Stimulated activated naive CD8-positive, alpha-beta T cell treated with anti-CD3 and anti-CD28 coated beads, Interleukin-15, Interleukin-2, amounts not matched to agents 100 U/mL and 50 U/mL, for 24 hours (primary cell): Measurements from ENCODE around the gene RASA2.

Source experiments
- ATAC-seq: fragments of 150-1000 bp; cut with Tn5 transposase; one replicate; pipeline ENCODE4 v1.10.0; 2021
- DNase-seq: peaks from one replicate; pipeline ENCODE4 v3.0.0; 2021

RASA2 gene

GRCh38 chr3:141646760-141647561 is 160.1 kb downstream of the RASA2 start:
- ATAC-seq (no peak), DNase-seq (no peak)

DNA sequence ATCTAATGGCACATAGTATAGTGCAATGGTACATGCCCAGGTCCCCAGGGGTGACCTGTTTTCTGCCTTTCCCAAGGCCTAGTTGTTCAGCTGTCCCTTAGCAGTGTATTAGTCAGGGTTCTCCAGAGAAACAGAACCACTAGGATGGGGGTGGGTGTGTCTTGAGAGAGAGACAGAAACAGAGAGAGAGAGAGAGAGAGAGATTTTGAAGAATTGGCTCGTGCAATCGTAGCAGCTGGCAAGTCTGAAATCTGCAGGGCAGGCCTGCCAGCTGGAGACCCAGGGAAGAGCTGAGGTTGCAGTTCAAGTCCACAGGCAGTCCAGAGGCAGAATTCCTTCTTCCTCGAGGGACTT is 160.7 kb downstream of the RASA2 start:
- no peak for DNase-seq
- no peak for ATAC-seq

GRCh38 chr3:141648055-141648910 is 161.5 kb downstream of the RASA2 start:
- no peak for ATAC-seq
- DNase-seq = no peak

GRCh38 chr3:141649871-141650270 is 163.0 kb downstream of the RASA2 start:
- DNase-seq (no peak), ATAC-seq (no peak)

- DNase-seq = no peak
Observed at GRCh38 chr3:141650783-141651182, 164.0 kb downstream of the RASA2 start.

GRCh38 chr3:141651409-141651808 is 164.6 kb downstream of the RASA2 start:
- ATAC-seq = no peak
- DNase-seq = no peak

More at GRCh38 chr3:141650783-141651182, 164.0 kb downstream of the RASA2 start:
- no peak for ATAC-seq

DNA sequence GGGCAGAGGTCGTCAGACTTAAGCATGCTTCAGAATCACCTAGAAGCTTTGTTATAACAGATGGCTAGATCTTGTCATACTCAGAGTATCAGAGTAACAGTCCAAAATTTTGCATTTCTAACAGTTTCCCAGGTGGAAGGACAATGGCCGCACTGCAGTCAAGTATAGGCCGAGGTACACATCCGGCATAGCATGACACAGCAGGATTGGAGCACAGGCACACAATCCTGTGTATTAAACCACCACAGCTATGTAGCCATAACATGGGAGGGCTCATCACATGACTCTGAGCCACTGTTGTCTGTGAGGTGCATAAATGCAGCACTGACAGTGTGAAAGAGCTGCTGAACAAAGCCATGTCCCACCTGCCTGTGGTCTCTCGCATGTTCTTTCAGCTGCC is 165.5 kb downstream of the RASA2 start:
- DNase-seq = no peak
- ATAC-seq = no peak

GRCh38 chr3:141653847-141654246 is 167.0 kb downstream of the RASA2 start:
- no peak for ATAC-seq
- no peak for DNase-seq

DNA sequence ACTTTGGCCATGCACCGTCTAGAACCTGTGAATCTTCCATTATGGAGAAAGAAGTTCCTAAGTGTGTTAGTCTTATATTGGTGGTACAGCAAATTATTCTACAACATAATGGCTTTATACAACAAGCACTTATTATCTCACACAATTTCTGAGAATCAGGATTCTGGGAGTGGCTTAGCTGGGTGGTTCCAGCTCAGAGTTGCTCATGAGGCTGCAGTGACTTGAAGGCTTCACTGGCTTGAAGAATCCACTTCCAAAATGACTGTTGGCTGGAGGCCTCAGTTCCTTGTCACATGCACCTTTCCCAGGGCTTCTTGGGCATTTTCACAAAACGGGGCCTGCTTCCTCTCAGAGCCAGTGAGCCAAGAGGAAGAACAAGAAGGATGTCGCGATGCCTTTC is 169.0 kb downstream of the RASA2 start:
- ATAC-seq (no peak), DNase-seq (no peak)

DNA sequence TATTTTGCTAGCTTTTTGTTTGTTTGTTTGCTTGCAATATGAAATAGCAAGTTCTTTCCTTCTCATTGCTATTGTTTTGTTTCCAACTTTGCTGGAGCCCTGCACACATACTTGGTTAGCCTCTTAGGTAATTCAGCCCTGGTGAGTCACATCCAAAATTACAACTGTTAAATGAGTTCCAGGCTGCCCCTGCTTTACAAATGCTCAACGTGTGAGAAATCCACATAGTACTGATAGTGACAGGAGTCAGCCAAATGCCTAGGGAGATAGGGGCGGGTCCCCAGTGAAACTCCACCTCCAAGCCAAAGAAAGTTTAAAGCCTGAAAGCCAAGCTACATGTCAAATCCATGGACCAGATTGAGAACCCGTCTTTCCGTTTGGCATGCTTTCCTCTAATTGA is 169.9 kb downstream of the RASA2 start:
- DNase-seq (no peak), ATAC-seq (no peak)

- no peak for ATAC-seq
- no peak for DNase-seq
Observed at GRCh38 chr3:141657516-141657915, 170.7 kb downstream of the RASA2 start.

GRCh38 chr3:141659821-141660613 is 173.2 kb downstream of the RASA2 start:
- ATAC-seq (peak; percentile 50), DNase-seq (peak; percentile 28)

- no peak for ATAC-seq
- no peak for DNase-seq
Observed at GRCh38 chr3:141660614-141660947, 173.8 kb downstream of the RASA2 start.

DNA sequence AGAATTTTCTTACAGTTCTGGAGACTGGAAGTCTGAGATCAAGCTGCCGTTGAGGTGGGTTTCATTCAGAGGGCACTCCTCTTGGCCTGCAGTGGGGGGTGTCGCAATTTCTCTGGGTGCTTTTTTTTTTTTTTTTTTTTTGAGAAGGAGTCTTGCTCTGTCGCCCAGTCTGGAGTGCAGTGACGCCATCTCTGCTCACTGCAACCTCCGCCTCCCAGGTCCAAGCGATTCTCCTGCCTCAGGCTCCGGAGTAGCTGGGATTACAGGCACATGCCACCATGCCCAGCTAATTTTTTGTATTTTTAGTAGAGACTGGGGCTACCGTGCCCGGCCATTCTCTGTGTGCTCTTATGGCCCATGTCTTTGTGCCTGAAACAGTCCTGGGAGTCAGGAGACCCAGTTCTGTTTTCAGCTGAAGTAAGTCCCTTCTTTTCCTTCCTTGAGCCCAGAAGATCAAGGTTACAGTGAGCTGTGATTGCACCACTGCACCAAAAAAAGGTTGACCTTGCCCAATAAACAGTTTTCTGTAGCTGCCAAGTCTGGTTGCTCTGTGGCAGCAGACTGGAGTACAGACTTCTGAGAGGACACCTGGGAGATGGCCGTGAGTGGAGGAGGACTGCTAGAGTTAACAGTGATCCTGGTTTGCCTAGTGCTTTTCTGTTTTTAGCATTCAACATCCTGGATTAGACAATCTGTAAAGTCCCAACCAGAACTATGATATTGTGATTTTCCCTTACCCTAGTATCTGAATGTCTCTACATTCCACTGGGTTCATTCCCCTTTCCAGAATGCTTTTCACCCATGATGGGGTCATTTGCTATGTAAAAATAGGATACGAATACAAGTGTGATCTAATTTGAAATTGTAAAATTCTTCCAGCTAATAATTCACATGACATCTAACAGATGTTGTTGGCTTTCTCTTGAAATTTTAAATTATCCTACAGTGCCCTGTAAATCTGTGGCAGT is 174.7 kb downstream of the RASA2 start:
- no peak for ATAC-seq
- no peak for DNase-seq

DNA sequence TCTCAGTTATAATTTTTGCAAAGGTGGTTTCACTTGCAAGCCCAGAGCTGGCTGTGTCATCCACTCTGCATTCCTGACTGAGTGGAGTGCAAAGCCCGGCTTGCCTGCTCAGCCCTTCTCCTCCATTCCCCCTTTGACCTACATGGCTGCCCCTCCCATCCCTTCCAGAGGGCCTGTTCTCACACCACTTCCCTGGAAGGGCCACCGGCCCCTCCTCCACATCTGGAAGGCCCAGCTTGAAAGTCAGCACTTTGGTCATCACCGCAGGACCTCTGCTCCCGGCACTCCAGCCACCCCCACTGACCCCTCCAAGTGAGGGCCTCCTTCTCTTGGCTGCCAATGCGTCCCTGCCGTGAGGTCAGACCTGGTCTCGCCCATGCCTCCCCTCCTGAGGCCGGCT is 177.2 kb downstream of the RASA2 start:
- ATAC-seq (no peak), DNase-seq (no peak)
